Keratinocyte (primary cell): Measurements from ENCODE around the gene GNG10. TPM values are rescaled to one million over a fixed set of nuclear protein-coding genes. Genes with fewer than 3 reads are reported as not detected.

Experiments used
- DNase-seq: peaks from one replicate; pipeline ENCODE4 v3.0.0-alpha.2; 2011; ENCODE audit warnings: low read depth, missing footprints, low spot score
- FAIRE-seq: peaks from 2 replicates; lab custom pipeline; 2011; peaks lifted over from hg19 to GRCh38; lab: Jason Lieb, UNC
- H2AFZ ChIP-seq: 2 replicates; pipeline ENCODE4 v1.6.0; 2012; ENCODE audit warnings: low read length, control low read depth, inconsistent platforms; ENCODE audit not compliant: control insufficient read depth
- H3K27ac ChIP-seq: 2 replicates; pipeline ENCODE4 v1.5.1; 2011; ENCODE audit warnings: low read length; ENCODE audit not compliant: control insufficient read depth, insufficient read depth
- H3K27me3 ChIP-seq: 3 replicates; pipeline ENCODE4 v1.6.0; 2011; ENCODE audit warnings: low read length; ENCODE audit not compliant: control insufficient read depth, insufficient read depth; ENCODE audit errors: extremely low read depth
- H3K36me3 ChIP-seq, 2 experiments: 2 replicates in 1 of 2; 3 replicates in 1 of 2; pipeline ENCODE4 v1.5.1; 2011; ENCODE audit warnings: low read length in 2 of 2, mild to moderate bottlenecking in 1 of 2; ENCODE audit not compliant: control insufficient read depth in 2 of 2, insufficient read depth in 2 of 2; ENCODE audit errors: extremely low read depth in 1 of 2
- H3K4me1 ChIP-seq: 3 replicates; pipeline ENCODE4 v1.5.1; 2011; ENCODE audit warnings: low read length; ENCODE audit not compliant: control insufficient read depth, insufficient read depth; ENCODE audit errors: extremely low read depth
- H3K4me2 ChIP-seq: 3 replicates; pipeline ENCODE4 v1.6.0; 2011; ENCODE audit warnings: low read depth, low read length; ENCODE audit not compliant: control insufficient read depth, insufficient read depth; ENCODE audit errors: extremely low read depth
- H3K4me3 ChIP-seq, 3 experiments: fragments of 200-600 bp in 1 of 3; sonication (generic) in 1 of 3; 2 replicates in 2 of 3; 3 replicates in 1 of 3; pipeline ENCODE4 v1.5.1; 2011 to 2016; ENCODE audit warnings: low read length in 3 of 3, mild to moderate bottlenecking in 3 of 3, control low read depth in 2 of 3, inconsistent platforms in 1 of 3, low read depth in 1 of 3, mixed read lengths in 1 of 3, mixed run types in 1 of 3, moderate library complexity in 1 of 3; ENCODE audit not compliant: control insufficient read depth in 2 of 3, insufficient read depth in 2 of 3; ENCODE audit errors: extremely low read depth in 1 of 3
- H3K79me2 ChIP-seq: 2 replicates; pipeline ENCODE4 v1.6.0; 2012; ENCODE audit warnings: low read length; ENCODE audit not compliant: control insufficient read depth, insufficient read depth
- H3K9ac ChIP-seq: 3 replicates; pipeline ENCODE4 v1.6.0; 2011; ENCODE audit warnings: low read length; ENCODE audit not compliant: control insufficient read depth, insufficient read depth; ENCODE audit errors: extremely low read depth
- H3K9me1 ChIP-seq: 3 replicates; pipeline ENCODE4 v1.6.0; 2011; ENCODE audit warnings: low read length; ENCODE audit not compliant: control insufficient read depth, insufficient read depth; ENCODE audit errors: extremely low read depth
- H3K9me3 ChIP-seq: 2 replicates; pipeline ENCODE4 v1.5.1; 2012; ENCODE audit warnings: low read depth, low read length; ENCODE audit not compliant: control insufficient read depth
- H4K20me1 ChIP-seq: 3 replicates; pipeline ENCODE4 v1.6.0; 2011; ENCODE audit warnings: low read length; ENCODE audit not compliant: control insufficient read depth, insufficient read depth; ENCODE audit errors: extremely low read depth
- CTCF ChIP-seq, 3 experiments: IDR thresholded peaks in 1 of 3; conservative IDR thresholded peaks in 1 of 3; optimal IDR thresholded peaks in 1 of 3; 2 replicates in 2 of 3; 3 replicates in 1 of 3; pipeline versions ENCODE3 to v1.5.1; 2011; ENCODE audit warnings: low read length in 3 of 3, mild to moderate bottlenecking in 3 of 3, moderate library complexity in 2 of 3, control low read depth in 1 of 3, inconsistent platforms in 1 of 3; ENCODE audit not compliant: insufficient read depth in 2 of 3; ENCODE audit errors: extremely low read depth in 1 of 3
- EZH2 ChIP-seq: IDR thresholded peaks from one replicate; pipeline ENCODE4 v1.6.1; 2012; ENCODE audit warnings: inconsistent platforms, mild to moderate bottlenecking, low read length, moderate library complexity
- dilution Hi-C: fragments of 300-500 bp; cut with MboI; formaldehyde crosslinking; loops from one replicate; pipeline ENCODE4 v1.7.0; 2020; ENCODE audit warnings: low sequenced_read_pairs; ENCODE audit not compliant: extremely low pct_ligation_motif_present
- polyA plus RNA-seq, 5 experiments: library from polyadenylated mRNA; depleted of rRNA in 3 of 5; stranded (reverse) in 3 of 5; stranded (forward) in 1 of 5; unstranded in 1 of 5; fragments of >200 nt; gene quantifications; 1 replicate in 1 of 5; 2 replicates in 3 of 5; 3 replicates in 1 of 5; pipeline versions ENCODE4 v1.2.1 to v1.2.3, GENCODE V29; 2011 to 2012; ENCODE audit warnings: missing spikeins in 2 of 5, low read depth in 1 of 5, low replicate concordance in 1 of 5

The GNG10 gene
- polyA plus RNA-seq, 1 donor (not counting 4 experiments of a cell fraction or from before 2014, with no cell fraction given) = 89.8 TPM

- Histone ChIP-seq H3K27me3 (no peaks in the 10 kb centered on the region), H3K27ac (no peak overlapping the region), H3K79me2 (peaks cover 69% of the 10 kb centered on the region), H2AFZ (no peak overlapping the region), H3K36me3 (no peaks in the 10 kb centered on the region), H3K9me3 (no peaks in the 10 kb centered on the region), H3K9ac (no peak overlapping the region), H3K9me1 (peaks cover 3% of the 10 kb centered on the region), H3K4me1 (peaks cover 19% of the 10 kb centered on the region), H3K4me3 (peak overlapping the region in 1 of 3 experiments; percentile 98), H3K4me2 (peak overlapping the region; percentile 87), H4K20me1 (no peaks in the 10 kb centered on the region)
- dilution Hi-C loops = no loop called here
- DNase-seq (no peak), FAIRE-seq (no peak)
- TF ChIP-seq CTCF (optimal IDR thresholded peaks at IDR 0.05 in 1 of 3, IDR thresholded peaks at IDR 0.05 in 1 of 3, conservative IDR thresholded peaks at IDR 0.05 in 1 of 3; ENCODE audit: extremely low read depth in 1 of 3, insufficient read depth in 2 of 3, low read length in 3 of 3) (no peak), EZH2 (no peak)
Measured at GRCh38 chr9:111633389-111633736, 28.0 kb upstream of the GNG10 start.

- Histone ChIP-seq H3K79me2 (peaks cover 79% of the 10 kb centered on the region), H3K4me2 (no peak overlapping the region), H3K27me3 (no peaks in the 10 kb centered on the region), H3K9me1 (peaks cover 3% of the 10 kb centered on the region), H3K36me3 (no peaks in the 10 kb centered on the region), H3K9me3 (no peaks in the 10 kb centered on the region), H2AFZ (no peak overlapping the region), H3K4me1 (peaks cover 19% of the 10 kb centered on the region), H3K4me3 (no peak overlapping the region), H4K20me1 (no peaks in the 10 kb centered on the region), H3K9ac (no peak overlapping the region), H3K27ac (no peak overlapping the region)
- FAIRE-seq = no peak
- TF ChIP-seq EZH2 (no peak), CTCF (optimal IDR thresholded peaks at IDR 0.05 in 1 of 3, IDR thresholded peaks at IDR 0.05 in 1 of 3, conservative IDR thresholded peaks at IDR 0.05 in 1 of 3; ENCODE audit: extremely low read depth in 1 of 3, insufficient read depth in 2 of 3, low read length in 3 of 3) (no peak)
- dilution Hi-C loops = no loop called here
- DNase-seq = no peak
Measured at GRCh38 chr9:111634860-111635259, 26.5 kb upstream of the GNG10 start.
